ENCODE measurements around the gene ACBD3. TPM values are rescaled to one million over a fixed set of nuclear protein-coding genes. Genes with fewer than 3 reads are reported as not detected.

ACBD3 gene
- total and polyA plus RNA-seq, 2 donors = 18.9 to 77.0 TPM

DNA sequence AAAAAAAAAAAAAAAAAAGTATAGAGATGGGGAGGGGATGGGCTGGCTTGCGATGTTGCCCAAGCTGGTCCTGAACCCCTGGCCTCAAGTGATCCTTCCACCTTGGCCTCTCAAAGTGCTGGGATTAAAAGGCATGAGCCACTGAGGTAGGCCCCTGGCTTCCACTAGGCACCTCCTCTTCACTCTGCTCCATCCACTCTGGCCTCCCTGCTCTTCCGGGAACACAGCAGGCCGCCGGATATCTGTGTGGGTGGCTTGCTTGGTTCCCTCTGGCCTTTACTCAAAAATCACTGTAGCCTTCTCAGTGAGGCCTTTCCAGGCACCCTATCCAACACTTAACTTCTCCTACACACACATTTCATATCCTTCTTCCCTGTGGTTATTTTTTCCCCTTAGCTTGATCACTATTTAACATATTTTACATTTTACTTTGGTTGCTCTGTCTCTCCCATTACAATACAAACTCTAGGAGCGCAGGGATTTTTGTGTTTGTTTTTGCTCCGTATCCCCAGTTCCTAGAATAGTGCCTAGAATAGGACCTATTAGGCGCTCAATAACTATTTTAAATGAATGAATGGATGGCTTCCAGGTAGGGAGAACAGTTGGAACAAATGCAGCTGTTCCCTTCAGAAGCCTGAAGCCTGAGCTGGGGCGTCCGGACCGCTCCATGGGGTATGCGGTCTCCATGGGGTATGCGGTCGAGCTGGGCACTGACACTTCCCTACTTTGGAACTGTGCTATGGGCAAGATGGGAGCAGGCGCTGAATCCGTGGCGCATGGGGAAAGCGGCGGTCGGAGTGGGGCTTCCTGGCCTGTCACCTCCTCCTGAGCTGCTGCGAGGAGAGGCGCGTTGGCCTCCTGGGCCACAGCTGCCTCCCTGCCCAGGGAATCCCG is 77.4 kb downstream of the ACBD3 start:
- DNase-seq (ENCODE audit: extremely low spot score) = no peak
- 16% methylated on average over 23 of the region's 23 CpGs for WGBS

DNA sequence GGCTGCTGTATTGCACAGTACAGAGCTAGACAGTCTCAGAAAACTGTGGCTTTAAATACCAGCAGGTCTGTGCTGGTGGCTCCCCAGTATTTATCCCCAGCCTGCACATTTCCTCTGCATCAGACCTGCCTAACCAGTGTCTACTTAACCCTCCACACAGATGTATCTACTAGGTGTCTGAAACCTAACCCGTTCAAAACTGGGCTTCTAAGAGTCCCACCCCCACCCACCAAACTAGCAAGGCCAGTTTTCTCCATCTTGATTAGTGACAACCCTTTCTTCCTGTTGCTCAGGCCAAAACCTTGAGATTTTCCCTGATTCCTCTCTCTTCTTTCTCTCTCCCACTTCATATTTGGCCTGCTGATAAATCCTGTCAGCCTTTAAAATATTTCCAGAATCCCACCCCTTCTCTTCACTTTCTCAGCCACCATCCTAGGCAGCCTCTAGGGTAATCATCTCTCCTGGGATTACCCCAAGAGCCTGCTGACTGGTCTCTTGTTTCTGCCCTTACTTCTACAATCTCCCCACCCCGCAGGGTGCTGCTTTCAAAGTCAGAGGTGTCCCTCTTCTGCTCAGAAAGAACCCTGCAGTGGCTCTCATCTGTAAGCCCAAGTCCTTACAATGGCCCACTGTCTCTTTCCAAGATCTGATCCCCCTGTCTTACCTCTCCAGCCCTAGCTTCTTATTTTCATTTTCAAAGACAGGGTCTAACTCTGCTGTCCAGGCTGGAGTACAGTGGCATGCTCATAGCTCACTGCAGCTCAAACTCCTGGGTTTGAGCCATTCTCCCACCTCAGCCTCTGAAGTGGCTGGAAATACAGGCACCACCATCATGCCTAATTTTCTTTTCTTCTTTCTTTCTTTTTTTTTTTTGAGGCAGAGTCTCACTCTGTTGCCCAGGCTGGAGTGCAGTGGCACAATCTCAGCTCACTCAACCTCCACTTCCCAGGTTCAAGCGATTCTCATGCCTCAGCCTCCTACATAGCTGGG is 78.8 kb downstream of the ACBD3 start:
- Histone ChIP-seq H3K27ac (ENCODE audit: low read depth) (peak overlapping the region; percentile 61), H3K36me3 (ENCODE audit: insufficient read depth) (no peaks in the 10 kb centered on the region), H3K4me3 (ENCODE audit: low read depth, low read length) (no peak overlapping the region), H3K4me1 (ENCODE audit: insufficient read depth) (no peaks in the 10 kb centered on the region)
- 71% methylated on average over 3 of the region's 3 CpGs for WGBS
- no peak for DNase-seq (ENCODE audit: extremely low spot score)

More for the DNA sequence above, 77.4 kb downstream of the ACBD3 start:
- Histone ChIP-seq H3K36me3 (ENCODE audit: insufficient read depth) (no peaks in the 10 kb centered on the region), H3K4me3 (ENCODE audit: low read depth, low read length) (peak overlapping the region; percentile 76), H3K4me1 (ENCODE audit: insufficient read depth) (no peaks in the 10 kb centered on the region), H3K27ac (ENCODE audit: low read depth) (peak overlapping the region; percentile 82)

DNA sequence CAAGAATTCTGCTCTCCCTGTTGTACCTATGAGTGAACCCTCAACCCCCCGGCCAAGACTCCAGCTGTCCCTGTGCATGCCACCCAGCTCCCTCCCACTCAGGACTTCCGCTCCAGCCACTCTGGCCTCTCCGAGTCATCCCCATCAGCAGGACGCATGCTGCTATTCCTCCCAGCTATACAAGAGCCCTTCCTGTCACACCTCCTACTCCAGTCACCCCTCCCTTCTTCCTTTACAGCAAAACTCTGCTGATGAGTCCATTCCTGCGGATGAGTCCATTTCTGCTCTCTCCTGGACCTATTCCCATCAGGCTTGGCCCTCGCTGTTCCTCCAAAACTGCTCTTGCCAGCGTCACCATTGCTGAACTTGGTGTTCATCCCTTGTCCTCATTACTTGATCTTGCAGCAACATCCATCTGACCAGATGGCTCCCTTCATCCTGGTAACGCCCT is 81.8 kb downstream of the ACBD3 start:
- no peak for DNase-seq (ENCODE audit: extremely low spot score)
- H3K4me1 ChIP-seq (ENCODE audit: insufficient read depth) = no peaks in the 10 kb centered on the region
- WGBS = 71% methylated on average over 8 of the region's 8 CpGs

DNA sequence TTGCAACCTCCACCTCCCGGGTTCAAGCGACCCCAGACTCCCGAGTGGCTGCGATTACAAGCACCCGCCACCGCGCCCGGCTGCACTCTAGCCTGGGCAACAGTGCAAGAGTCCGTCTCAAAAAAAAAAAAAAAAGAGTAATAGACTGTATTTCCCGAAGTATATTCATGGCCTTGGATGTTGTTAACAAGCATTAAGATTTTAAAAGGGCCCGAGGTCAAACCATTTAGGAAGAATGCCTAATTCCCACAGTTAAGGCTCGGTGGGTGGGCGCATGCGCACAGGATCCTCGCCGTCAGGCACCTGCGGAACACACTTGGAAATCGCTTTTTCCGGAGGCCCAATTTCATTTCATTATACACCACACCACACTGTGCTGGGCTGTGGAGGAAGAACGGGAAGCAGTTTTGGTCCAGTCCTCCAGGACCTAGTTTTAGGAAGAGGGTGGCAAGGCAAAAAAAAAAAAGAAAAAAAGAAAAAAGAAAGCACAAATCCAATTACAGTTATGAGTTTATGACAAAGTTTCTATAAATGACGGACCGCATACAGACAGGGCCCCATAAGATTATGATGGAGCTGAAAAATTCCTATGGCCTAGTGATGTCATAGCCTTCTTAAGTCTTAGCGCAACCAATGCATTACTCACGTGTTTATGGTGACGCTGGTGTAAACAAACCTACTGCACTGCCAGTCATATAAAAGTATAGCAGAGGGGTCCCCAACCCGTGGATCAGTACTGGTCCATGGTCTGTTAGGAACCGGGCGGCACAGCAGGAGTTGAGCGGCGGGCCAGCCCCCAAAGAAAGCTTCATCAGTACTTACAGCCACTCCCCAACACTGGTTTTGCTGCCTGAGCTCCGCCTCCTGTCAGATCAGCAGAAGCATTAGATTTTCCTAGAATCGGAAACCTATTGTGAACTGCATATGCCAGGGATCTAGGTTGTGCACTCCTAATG is 85.8 kb downstream of the ACBD3 start:
- H3K4me3 ChIP-seq (ENCODE audit: low read depth, low read length) = peak overlapping the region; percentile 24
- no peak overlapping the region for H3K27ac ChIP-seq (ENCODE audit: low read depth)
- WGBS = 12% methylated on average over 32 of the region's 32 CpGs
- H3K36me3 ChIP-seq (ENCODE audit: insufficient read depth) = no peaks in the 10 kb centered on the region
- no peak for DNase-seq (ENCODE audit: extremely low spot score)
- H3K4me1 ChIP-seq (ENCODE audit: insufficient read depth) = no peaks in the 10 kb centered on the region

More for the DNA sequence above, 81.8 kb downstream of the ACBD3 start:
- H3K27ac ChIP-seq (ENCODE audit: low read depth) = no peak overlapping the region
- H3K36me3 ChIP-seq (ENCODE audit: insufficient read depth) = no peaks in the 10 kb centered on the region
- H3K4me3 ChIP-seq (ENCODE audit: low read depth, low read length) = no peak overlapping the region

DNA sequence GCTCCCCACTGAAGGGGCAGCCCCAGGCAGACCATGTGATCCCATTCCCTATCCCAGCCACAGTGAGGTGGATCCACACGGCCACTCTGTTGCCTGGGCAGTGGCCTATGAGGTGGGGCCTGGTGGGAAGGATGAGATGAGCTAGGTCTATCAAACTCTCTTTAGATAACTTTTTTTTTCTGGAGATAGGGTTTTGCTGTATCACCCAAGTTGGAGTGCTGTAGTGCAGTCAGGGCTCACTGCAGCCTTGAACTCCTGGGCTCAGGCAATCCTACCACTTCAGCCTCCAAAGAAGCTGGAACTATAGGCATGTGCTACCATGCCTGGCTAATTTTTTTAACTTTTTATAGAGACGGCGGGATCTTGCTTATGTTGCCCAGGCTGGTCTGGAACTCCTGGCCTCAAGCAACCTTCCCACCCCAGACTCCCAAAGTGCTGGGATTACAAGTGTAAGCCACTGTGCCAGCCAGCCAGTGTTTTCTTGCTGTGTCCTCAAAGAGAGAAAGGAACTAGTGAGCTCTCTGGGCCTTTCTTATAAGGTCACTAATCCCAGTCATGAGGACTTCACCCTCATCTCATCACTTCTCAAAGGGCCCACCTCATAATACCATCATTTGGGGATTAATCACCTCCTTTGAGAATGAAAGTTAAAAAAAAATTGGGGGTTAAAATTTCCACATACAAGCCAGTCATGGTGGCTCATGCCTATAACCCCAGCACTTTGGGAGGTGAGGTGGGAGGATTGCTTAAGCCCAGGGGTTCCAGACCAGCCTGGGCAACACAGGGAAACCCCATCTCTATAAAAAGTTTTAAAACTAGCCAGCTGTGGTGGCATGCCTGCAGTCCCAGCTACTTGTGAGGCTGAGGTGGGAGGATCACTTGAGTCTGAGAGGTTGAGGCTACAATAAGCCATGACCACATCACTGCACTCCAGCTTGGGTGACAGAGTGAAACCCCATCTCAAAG is 87.4 kb downstream of the ACBD3 start:
- H3K36me3 ChIP-seq (ENCODE audit: insufficient read depth) = no peaks in the 10 kb centered on the region
- 88% methylated on average over 3 of the region's 3 CpGs for WGBS

DNA sequence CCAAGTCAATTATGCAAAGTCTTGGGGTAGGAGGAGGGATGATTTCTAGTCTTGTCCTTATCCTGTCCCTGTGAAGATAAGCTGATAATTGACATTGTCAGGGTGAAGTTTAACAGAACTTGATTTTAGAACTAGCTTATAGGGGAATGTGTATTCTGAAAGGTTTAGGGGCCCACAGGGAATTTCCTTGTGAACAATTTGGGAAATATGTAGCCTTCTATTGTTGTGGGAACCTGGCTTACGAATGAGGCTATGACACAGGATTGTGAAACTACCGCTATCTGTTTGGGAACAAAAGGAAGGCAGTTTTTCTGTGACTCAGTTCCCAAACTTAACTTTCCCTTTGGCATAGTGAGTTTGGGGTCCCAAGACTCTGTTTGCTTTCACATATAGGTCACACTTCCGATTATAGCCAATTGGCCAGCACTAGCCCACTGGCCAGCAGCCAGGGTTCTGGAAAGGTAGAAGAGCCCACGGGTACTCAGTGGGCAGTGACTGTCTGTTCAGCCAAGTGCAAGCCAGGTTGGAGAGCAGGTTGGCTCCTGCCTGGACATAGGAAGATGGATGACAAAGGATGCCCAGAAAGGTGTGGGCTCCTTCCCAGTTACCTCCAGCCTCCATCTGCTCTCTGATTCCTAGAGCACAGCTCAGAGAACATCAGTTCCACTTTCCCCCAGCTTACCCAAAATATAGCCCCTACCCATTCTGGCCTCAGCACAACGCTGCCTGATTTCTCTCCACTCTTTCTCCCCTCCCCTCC is 88.5 kb downstream of the ACBD3 start:
- no peak for DNase-seq (ENCODE audit: extremely low spot score)
- Histone ChIP-seq H3K4me1 (ENCODE audit: insufficient read depth) (no peaks in the 10 kb centered on the region), H3K4me3 (ENCODE audit: low read depth, low read length) (no peak overlapping the region), H3K36me3 (ENCODE audit: insufficient read depth) (no peaks in the 10 kb centered on the region), H3K27ac (ENCODE audit: low read depth) (no peak overlapping the region)
- WGBS = 74% methylated on average over 5 of the region's 5 CpGs

More for the DNA sequence above, 87.4 kb downstream of the ACBD3 start:
- DNase-seq (ENCODE audit: extremely low spot score) = no peak
- H3K27ac ChIP-seq (ENCODE audit: low read depth) = no peak overlapping the region
- H3K4me1 ChIP-seq (ENCODE audit: insufficient read depth) = no peaks in the 10 kb centered on the region
- H3K4me3 ChIP-seq (ENCODE audit: low read depth, low read length) = no peak overlapping the region

DNA sequence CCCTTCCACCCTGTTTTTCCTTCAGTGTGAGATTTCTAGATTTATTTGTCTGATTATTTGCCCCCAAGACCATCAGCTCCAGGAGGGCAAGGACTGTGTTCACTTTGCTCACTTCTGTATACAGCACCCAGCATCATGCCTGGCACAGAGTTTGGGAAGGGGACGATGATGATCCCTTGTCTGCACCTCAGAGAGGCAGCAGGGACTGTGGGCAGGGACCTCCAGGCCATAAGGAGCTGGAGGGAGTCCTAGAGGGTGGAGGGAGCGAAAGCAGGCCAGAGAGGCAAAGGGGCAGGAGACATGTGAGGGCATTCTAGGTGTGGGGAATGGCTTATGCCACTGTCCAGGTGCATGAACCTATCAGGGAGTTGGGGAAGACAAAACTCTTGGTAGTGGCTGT is 91.3 kb downstream of the ACBD3 start:
- Histone ChIP-seq H3K27ac (ENCODE audit: low read depth) (no peak overlapping the region), H3K36me3 (ENCODE audit: insufficient read depth) (no peaks in the 10 kb centered on the region), H3K4me1 (ENCODE audit: insufficient read depth) (no peaks in the 10 kb centered on the region), H3K4me3 (ENCODE audit: low read depth, low read length) (no peak overlapping the region)
- WGBS = 93% methylated on average over 2 of the region's 2 CpGs
- DNase-seq (ENCODE audit: extremely low spot score) = no peak

Small RNA genes lying within 50 kb of the gene (small RNA-seq; reads per million reads assigned to genes)
- not detected for gene AL512343.1

Other genes with a start within 250 kb of the ACBD3 start
- 3.9 TPM for gene LEFTY2, start 245.5 kb downstream of the ACBD3 start, total RNA-seq
- gene LEFTY2, start 245.5 kb downstream of the ACBD3 start, polyA plus RNA-seq = 0.34 TPM
- 30.1 TPM for gene SDE2, start 187.4 kb downstream of the ACBD3 start, total RNA-seq
- 14.2 TPM for gene SDE2, start 187.4 kb downstream of the ACBD3 start, polyA plus RNA-seq
- gene H3-3A, start 124.0 kb downstream of the ACBD3 start, total RNA-seq = 430 TPM
- gene H3-3A, start 124.0 kb downstream of the ACBD3 start, polyA plus RNA-seq = 519 TPM
- gene MIXL1, start 36.9 kb upstream of the ACBD3 start, total RNA-seq = not detected
- 0.05 TPM for gene MIXL1, start 36.9 kb upstream of the ACBD3 start, polyA plus RNA-seq
- gene LIN9, start 122.4 kb upstream of the ACBD3 start, total RNA-seq = 11.3 TPM
- 2.9 TPM for gene LIN9, start 122.4 kb upstream of the ACBD3 start, polyA plus RNA-seq
- gene PARP1, start 221.4 kb upstream of the ACBD3 start, total RNA-seq = 58.4 TPM
- gene PARP1, start 221.4 kb upstream of the ACBD3 start, polyA plus RNA-seq = 60.7 TPM

Measured in urinary bladder (tissue), 4 donors.